Astrocyte (in vitro differentiated cells and primary cell): ENCODE data around the gene CLCN7. TPM values are rescaled to one million over a fixed set of nuclear protein-coding genes. Genes with fewer than 3 reads are reported as not detected.
A peak's percentile ranks its signal among the peaks of the same experiment; 100 is the strongest.

ENCODE experiments used
- DNase-seq: peaks from one replicate; pipeline ENCODE4 v3.0.0-alpha.2; 2010; ENCODE audit warnings: low read depth
- FAIRE-seq: peaks from 2 replicates; lab custom pipeline; 2011; peaks lifted over from hg19 to GRCh38; lab: Jason Lieb, UNC
- H2AFZ ChIP-seq: 2 replicates; pipeline ENCODE4 v1.6.0; 2012; ENCODE audit warnings: low read depth, low read length, inconsistent platforms
- H3K27ac ChIP-seq: 2 replicates; pipeline ENCODE4 v1.5.1; 2011; ENCODE audit warnings: low read depth, low read length, inconsistent platforms
- H3K27me3 ChIP-seq: 2 replicates; pipeline ENCODE4 v1.6.0; 2011; ENCODE audit warnings: low read length, inconsistent platforms; ENCODE audit not compliant: insufficient read depth
- H3K36me3 ChIP-seq: 2 replicates; pipeline ENCODE4 v1.5.1; 2011; ENCODE audit warnings: low read length, inconsistent platforms; ENCODE audit not compliant: insufficient read depth
- H3K4me1 ChIP-seq: 2 replicates; pipeline ENCODE4 v1.5.1; 2011; ENCODE audit warnings: low read length, inconsistent platforms; ENCODE audit not compliant: insufficient read depth
- H3K4me2 ChIP-seq: 2 replicates; pipeline ENCODE4 v1.6.0; 2012; ENCODE audit warnings: low read length, inconsistent platforms
- H3K4me3 ChIP-seq: 2 replicates; pipeline ENCODE4 v1.5.1; 2011; ENCODE audit warnings: low read depth, mild to moderate bottlenecking, low read length, inconsistent platforms; ENCODE audit not compliant: insufficient read depth
- H3K79me2 ChIP-seq: 2 replicates; pipeline ENCODE4 v1.6.0; 2012; ENCODE audit warnings: mild to moderate bottlenecking, low read length, inconsistent platforms; ENCODE audit not compliant: insufficient read depth
- H3K9ac ChIP-seq: 2 replicates; pipeline ENCODE4 v1.6.0; 2012; ENCODE audit warnings: mild to moderate bottlenecking, low read length, inconsistent platforms
- H3K9me3 ChIP-seq: 2 replicates; pipeline ENCODE4 v1.5.1; 2012; ENCODE audit warnings: low read depth, mild to moderate bottlenecking, low read length, inconsistent platforms; ENCODE audit not compliant: insufficient read depth
- H4K20me1 ChIP-seq: 2 replicates; pipeline ENCODE4 v1.6.0; 2012; ENCODE audit warnings: low read length, inconsistent platforms; ENCODE audit not compliant: insufficient read depth
- H3K27ac Mint-ChIP-seq: one replicate; pipeline ENCODE4 v1.8.0; 2021; ENCODE audit warnings: mild to moderate bottlenecking, mixed read lengths; ENCODE audit not compliant: unreplicated experiment
- H3K27me3 Mint-ChIP-seq: one replicate; pipeline ENCODE4 v1.8.0; 2021; ENCODE audit warnings: low read depth, mixed read lengths; ENCODE audit not compliant: unreplicated experiment
- H3K36me3 Mint-ChIP-seq: one replicate; pipeline ENCODE4 v1.8.0; 2021; ENCODE audit warnings: low read depth, mixed read lengths; ENCODE audit not compliant: unreplicated experiment
- H3K4me1 Mint-ChIP-seq: one replicate; pipeline ENCODE4 v1.8.0; 2021; ENCODE audit warnings: low read depth, mixed read lengths; ENCODE audit not compliant: unreplicated experiment
- H3K4me3 Mint-ChIP-seq: one replicate; pipeline ENCODE4 v1.8.0; 2021; ENCODE audit warnings: mild to moderate bottlenecking, moderate library complexity, mixed read lengths; ENCODE audit not compliant: unreplicated experiment
- H3K9me3 Mint-ChIP-seq: one replicate; pipeline ENCODE4 v1.8.0; 2021; ENCODE audit warnings: mild to moderate bottlenecking, mixed read lengths; ENCODE audit not compliant: unreplicated experiment
- EZH2 ChIP-seq: IDR thresholded peaks from 2 replicates; pipeline ENCODE4 v1.6.1; 2012; ENCODE audit warnings: mild to moderate bottlenecking, low read length, inconsistent platforms; ENCODE audit not compliant: insufficient read depth
- total RNA-seq: library from RNA; stranded (reverse); gene quantifications from 2 replicates; pipeline ENCODE4 v1.2.1, GENCODE V29; 2021
- TF ChIP-seq, protein P1 (sequence below): IDR thresholded peaks from 2 replicates; pipeline ENCODE4 v1.5.1; 2011; ENCODE audit warnings: low read depth, mild to moderate bottlenecking, inconsistent platforms, low read length, moderate library complexity; ENCODE audit not compliant: insufficient read depth

Gene CLCN7
- total RNA-seq, 1 donor from 2014 or later = 66.7 TPM

- Histone ChIP-seq H3K36me3 (no peaks in the 10 kb centered on the region), H4K20me1 (no peaks in the 10 kb centered on the region)
- no peak for FAIRE-seq
Observed at GRCh38 chr16:1452530-1452929, 22.3 kb downstream of the CLCN7 start.

DNA sequence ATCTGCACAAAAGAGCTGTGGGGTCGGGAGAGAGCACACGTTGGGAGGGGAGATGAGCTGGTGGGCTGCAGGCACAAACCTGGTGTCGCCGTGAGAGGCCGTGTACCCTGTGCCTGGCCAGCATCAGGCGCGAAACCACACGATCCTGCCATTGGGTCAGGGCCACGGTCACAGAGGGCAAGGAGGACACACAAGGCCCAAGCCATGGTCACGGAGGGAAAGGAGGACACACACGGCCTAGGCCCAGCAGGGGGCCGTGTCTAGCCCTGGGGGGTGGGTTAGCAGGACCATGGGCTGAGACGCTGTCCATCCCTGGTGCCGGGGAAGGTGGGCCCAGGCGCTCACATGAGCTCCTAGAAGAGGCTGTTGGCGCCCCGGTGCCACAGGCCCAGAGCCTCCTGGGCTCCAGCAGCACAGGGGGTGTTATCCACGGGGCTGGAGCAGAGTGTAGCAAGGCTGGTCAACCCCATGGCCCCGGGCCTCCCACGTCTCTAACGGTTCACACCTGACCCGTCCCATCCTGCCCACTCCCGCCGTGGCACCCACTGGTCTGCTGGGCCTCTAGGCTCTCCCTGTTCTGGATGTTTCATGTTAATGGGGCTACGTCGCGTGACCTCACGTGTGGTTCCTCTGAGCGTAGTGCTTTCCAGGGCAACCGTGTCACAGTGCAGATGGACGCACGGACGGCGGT is 23.0 kb downstream of the CLCN7 start:
- no peaks in the 10 kb centered on the region for H3K9me3 ChIP-seq
- Mint-ChIP-seq H3K4me1 (no peaks in the 10 kb centered on the region), H3K27ac (peak overlapping the region; percentile 41), H3K36me3 (peaks cover 9% of the 10 kb centered on the region), H3K9me3 (no peaks in the 10 kb centered on the region), H3K4me3 (no peak overlapping the region), H3K27me3 (no peaks in the 10 kb centered on the region)
- no peaks in the 10 kb centered on the region for H4K20me1 ChIP-seq
- no peaks in the 10 kb centered on the region for H3K36me3 ChIP-seq
- no peak overlapping the region for H3K27ac ChIP-seq
- no peaks in the 10 kb centered on the region for H3K79me2 ChIP-seq
- no peak for FAIRE-seq
- H2AFZ ChIP-seq = no peak overlapping the region
- no peak overlapping the region for H3K4me2 ChIP-seq
- H3K4me3 ChIP-seq = no peak overlapping the region
- H3K9ac ChIP-seq = no peak overlapping the region
- no peak for DNase-seq
- H3K27me3 ChIP-seq = no peaks in the 10 kb centered on the region
- no peak for TF ChIP-seq EZH2
- TF ChIP-seq, protein P1, sequence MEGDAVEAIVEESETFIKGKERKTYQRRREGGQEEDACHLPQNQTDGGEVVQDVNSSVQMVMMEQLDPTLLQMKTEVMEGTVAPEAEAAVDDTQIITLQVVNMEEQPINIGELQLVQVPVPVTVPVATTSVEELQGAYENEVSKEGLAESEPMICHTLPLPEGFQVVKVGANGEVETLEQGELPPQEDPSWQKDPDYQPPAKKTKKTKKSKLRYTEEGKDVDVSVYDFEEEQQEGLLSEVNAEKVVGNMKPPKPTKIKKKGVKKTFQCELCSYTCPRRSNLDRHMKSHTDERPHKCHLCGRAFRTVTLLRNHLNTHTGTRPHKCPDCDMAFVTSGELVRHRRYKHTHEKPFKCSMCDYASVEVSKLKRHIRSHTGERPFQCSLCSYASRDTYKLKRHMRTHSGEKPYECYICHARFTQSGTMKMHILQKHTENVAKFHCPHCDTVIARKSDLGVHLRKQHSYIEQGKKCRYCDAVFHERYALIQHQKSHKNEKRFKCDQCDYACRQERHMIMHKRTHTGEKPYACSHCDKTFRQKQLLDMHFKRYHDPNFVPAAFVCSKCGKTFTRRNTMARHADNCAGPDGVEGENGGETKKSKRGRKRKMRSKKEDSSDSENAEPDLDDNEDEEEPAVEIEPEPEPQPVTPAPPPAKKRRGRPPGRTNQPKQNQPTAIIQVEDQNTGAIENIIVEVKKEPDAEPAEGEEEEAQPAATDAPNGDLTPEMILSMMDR = no peak
- no peaks in the 10 kb centered on the region for H3K4me1 ChIP-seq

More at GRCh38 chr16:1452530-1452929, 22.3 kb downstream of the CLCN7 start:
- no peak overlapping the region for H3K27ac Mint-ChIP-seq
- no peaks in the 10 kb centered on the region for H3K27me3 ChIP-seq
- no peak overlapping the region for H3K4me3 Mint-ChIP-seq
- H3K4me1 ChIP-seq = no peaks in the 10 kb centered on the region
- no peak overlapping the region for H3K9ac ChIP-seq
- H3K4me3 ChIP-seq = no peak overlapping the region
- H2AFZ ChIP-seq = no peak overlapping the region
- no peaks in the 10 kb centered on the region for H3K9me3 ChIP-seq
- no peaks in the 10 kb centered on the region for H3K9me3 Mint-ChIP-seq
- H3K27me3 Mint-ChIP-seq = no peaks in the 10 kb centered on the region
- peaks cover 9% of the 10 kb centered on the region for H3K36me3 Mint-ChIP-seq
- H3K79me2 ChIP-seq = no peaks in the 10 kb centered on the region
- no peak for TF ChIP-seq EZH2
- TF ChIP-seq, protein P1 = no peak
- no peaks in the 10 kb centered on the region for H3K4me1 Mint-ChIP-seq
- DNase-seq = no peak
- no peak overlapping the region for H3K4me2 ChIP-seq
- no peak overlapping the region for H3K27ac ChIP-seq

GRCh38 chr16:1450841-1451240 is 24.0 kb downstream of the CLCN7 start:
- H3K4me3 ChIP-seq = no peak overlapping the region
- DNase-seq (no peak), FAIRE-seq (no peak)
- no peaks in the 10 kb centered on the region for H3K36me3 ChIP-seq
- no peaks in the 10 kb centered on the region for H3K27me3 Mint-ChIP-seq
- H3K27ac Mint-ChIP-seq = no peak overlapping the region
- no peaks in the 10 kb centered on the region for H3K4me1 Mint-ChIP-seq
- no peak overlapping the region for H3K27ac ChIP-seq
- H4K20me1 ChIP-seq = no peaks in the 10 kb centered on the region
- TF ChIP-seq EZH2 = no peak
- TF ChIP-seq, protein P1 = no peak
- H3K9me3 Mint-ChIP-seq = no peaks in the 10 kb centered on the region
- H3K9me3 ChIP-seq = no peaks in the 10 kb centered on the region
- no peaks in the 10 kb centered on the region for H3K27me3 ChIP-seq
- no peak overlapping the region for H2AFZ ChIP-seq
- H3K36me3 Mint-ChIP-seq = peaks cover 11% of the 10 kb centered on the region
- no peak overlapping the region for H3K4me2 ChIP-seq
- no peaks in the 10 kb centered on the region for H3K4me1 ChIP-seq
- H3K79me2 ChIP-seq = no peaks in the 10 kb centered on the region
- H3K9ac ChIP-seq = no peak overlapping the region
- no peak overlapping the region for H3K4me3 Mint-ChIP-seq
